MM.1S (cell line): Measurements from ENCODE around the gene ANKHD1.

ENCODE experiments used
- EZH2 ChIP-seq: fragments of 300-600 bp; sonication (generic); optimal IDR thresholded peaks from 2 replicates; pipeline ENCODE3; 2017; ENCODE audit warnings: low read depth, mild to moderate bottlenecking, antibody characterized with exemption, low read length, mixed read lengths
- EZH2phosphoT487 ChIP-seq: fragments of 300-600 bp; sonication (generic); IDR thresholded peaks from 2 replicates; pipeline ENCODE4 v1.6.1; 2018; ENCODE audit warnings: antibody characterized with exemption, low read length
- TF ChIP-seq, protein P1 (sequence below): fragments of 300-600 bp; sonication (generic); IDR thresholded peaks from 2 replicates; pipeline ENCODE4 v1.5.1; 2016; ENCODE audit warnings: antibody characterized with exemption, low read length, mixed read lengths

- TF ChIP-seq, protein P1, sequence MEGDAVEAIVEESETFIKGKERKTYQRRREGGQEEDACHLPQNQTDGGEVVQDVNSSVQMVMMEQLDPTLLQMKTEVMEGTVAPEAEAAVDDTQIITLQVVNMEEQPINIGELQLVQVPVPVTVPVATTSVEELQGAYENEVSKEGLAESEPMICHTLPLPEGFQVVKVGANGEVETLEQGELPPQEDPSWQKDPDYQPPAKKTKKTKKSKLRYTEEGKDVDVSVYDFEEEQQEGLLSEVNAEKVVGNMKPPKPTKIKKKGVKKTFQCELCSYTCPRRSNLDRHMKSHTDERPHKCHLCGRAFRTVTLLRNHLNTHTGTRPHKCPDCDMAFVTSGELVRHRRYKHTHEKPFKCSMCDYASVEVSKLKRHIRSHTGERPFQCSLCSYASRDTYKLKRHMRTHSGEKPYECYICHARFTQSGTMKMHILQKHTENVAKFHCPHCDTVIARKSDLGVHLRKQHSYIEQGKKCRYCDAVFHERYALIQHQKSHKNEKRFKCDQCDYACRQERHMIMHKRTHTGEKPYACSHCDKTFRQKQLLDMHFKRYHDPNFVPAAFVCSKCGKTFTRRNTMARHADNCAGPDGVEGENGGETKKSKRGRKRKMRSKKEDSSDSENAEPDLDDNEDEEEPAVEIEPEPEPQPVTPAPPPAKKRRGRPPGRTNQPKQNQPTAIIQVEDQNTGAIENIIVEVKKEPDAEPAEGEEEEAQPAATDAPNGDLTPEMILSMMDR, result no peak
- TF ChIP-seq EZH2, result no peak
- no peak for TF ChIP-seq EZH2phosphoT487
Measured at GRCh38 chr5:140417235-140417634, 15.6 kb downstream of the ANKHD1 start.
